Lower leg skin (tissue), 3 donors: Measurements from ENCODE around the gene BRD1.

Source experiments
- POLR2A ChIP-seq, 2 donors: fragments of 450-650 bp; IDR thresholded peaks; one replicate each; pipeline ENCODE4 v1.6.1; 2016 to 2017; ENCODE audit warnings: antibody characterized with exemption in 2 of 2, mild to moderate bottlenecking in 1 of 2, moderate library complexity in 1 of 2
- TF ChIP-seq, protein P1 (sequence below), 3 donors: fragments of 450-650 bp; IDR thresholded peaks; one replicate each; pipeline ENCODE4 v1.5.1; 2016; ENCODE audit warnings: antibody characterized with exemption in 3 of 3, mild to moderate bottlenecking in 3 of 3, moderate library complexity in 2 of 3

DNA sequence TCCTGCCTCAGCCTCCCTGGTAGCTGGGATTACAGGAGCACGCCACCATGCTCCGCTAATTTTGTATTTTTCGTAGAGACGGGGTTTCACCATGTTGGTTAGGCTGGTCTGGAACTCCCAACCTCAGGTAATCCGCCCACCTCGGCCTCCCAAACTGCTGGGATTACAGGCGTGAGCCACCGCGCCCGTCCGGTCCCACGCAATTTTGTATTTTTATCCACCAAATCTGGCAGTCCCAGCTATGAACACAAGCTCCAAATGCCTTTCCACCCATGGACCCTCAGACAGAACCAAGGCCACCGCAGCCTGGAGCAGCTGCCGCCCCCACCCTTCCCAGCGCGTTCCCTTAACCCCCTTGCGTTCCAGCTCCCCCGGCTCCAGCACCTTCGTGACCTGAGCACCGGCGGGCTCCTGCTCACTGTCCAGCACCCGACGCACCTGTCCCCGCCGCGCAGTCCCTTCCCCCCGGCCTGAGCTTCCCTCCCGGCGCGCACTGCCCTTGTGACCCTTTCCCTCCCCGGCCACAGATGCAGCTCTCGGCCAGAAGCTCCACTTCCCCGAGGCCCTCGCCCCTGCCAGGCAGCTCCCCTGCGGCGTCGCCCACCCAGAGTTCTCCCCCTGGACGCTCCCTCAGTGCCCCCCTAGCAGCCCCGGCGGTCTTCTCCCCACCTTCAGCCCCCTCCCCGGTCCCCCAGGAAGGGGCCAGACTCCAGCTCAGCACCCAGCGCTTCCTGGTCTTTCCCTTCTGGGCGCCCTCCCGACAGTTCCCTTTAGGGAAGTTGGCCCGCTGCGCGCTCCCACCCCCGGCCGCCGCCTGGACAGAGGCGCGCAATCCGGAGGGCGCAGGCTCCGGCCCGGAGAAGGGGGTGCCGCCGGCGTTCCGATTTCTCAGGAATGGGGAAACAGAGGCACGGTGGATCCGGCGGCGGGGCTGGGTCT is 20.3 kb upstream of the BRD1 start:
- TF ChIP-seq, protein P1, sequence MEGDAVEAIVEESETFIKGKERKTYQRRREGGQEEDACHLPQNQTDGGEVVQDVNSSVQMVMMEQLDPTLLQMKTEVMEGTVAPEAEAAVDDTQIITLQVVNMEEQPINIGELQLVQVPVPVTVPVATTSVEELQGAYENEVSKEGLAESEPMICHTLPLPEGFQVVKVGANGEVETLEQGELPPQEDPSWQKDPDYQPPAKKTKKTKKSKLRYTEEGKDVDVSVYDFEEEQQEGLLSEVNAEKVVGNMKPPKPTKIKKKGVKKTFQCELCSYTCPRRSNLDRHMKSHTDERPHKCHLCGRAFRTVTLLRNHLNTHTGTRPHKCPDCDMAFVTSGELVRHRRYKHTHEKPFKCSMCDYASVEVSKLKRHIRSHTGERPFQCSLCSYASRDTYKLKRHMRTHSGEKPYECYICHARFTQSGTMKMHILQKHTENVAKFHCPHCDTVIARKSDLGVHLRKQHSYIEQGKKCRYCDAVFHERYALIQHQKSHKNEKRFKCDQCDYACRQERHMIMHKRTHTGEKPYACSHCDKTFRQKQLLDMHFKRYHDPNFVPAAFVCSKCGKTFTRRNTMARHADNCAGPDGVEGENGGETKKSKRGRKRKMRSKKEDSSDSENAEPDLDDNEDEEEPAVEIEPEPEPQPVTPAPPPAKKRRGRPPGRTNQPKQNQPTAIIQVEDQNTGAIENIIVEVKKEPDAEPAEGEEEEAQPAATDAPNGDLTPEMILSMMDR (IDR thresholded peaks at IDR 0.05), result no peak
- TF ChIP-seq POLR2A (IDR thresholded peaks at IDR 0.05), result no peak
